Activated CD8-positive, alpha-beta memory T cell treated with anti-CD3 and anti-CD28 coated beads, Interleukin-2, amount 50 U/mL, for 48 hours (primary cell): ENCODE results near the gene UBE2E2.

Source experiments
- DNase-seq: peaks from one replicate; pipeline ENCODE4 v3.0.0-alpha.2; 2020

Gene UBE2E2

DNA sequence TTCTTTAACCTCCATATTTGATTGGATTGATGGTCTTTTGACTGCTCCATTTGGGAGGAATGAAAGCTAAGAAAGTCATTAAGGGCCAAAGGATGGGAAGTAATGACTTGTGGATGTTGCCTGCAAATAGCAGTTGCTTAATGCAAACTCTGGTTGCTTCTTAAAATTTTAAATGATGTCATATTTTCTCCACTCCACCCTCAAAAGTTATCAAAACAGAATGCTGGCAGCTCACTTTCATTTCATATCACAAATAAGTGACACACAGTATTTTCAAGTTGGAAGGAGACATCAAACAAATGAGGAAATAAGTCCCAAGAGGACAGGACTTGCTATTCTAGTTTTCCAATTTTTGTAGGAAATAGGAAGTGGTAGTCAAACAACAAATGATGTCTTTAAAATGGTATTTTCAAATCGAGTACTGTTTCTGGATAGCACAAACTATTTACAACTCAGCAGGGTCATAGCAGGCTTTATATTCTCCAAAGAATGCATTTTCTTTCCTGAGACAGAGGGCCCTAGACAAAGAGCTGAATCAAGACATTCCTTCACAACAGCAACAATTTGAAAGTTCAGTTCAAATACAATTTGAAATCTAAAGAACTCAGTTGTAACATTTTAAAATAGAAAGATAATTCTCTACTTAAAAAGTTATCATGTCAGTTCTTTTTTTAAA is 437.5 kb downstream of the UBE2E2 start:
- no peak for DNase-seq
